ENCODE data around the gene CNTRL. TPM values are rescaled to one million over a fixed set of nuclear protein-coding genes. Genes with fewer than 3 reads are reported as not detected.
"Not testable (repeated sequence)": the region's sequence is repeated elsewhere in the genome, so short reads cannot be mapped to it uniquely, and the experiment has no call there.

The CNTRL gene
- 10 to 100 TPM in 1 of 4 donors, 1 to 10 TPM in 3; 1.9 to 14.4 (median 4.5) TPM for polyA plus RNA-seq
- long read RNA-seq, donor 1, partial matches to known transcripts = 7 of 7 reads
- long read RNA-seq, donor 1, other reads (novel, unspliced or antisense) = 0 of 7 reads
- long read RNA-seq, donor 2 = 0 reads
- long read RNA-seq, donor 3 = 0 reads
- long read RNA-seq, donor 4 = 0 reads
- long read RNA-seq, donor 5 = 0 reads
- long read RNA-seq, donor 6 = 0 reads
- long read RNA-seq, donor 7 = 0 reads
- long read RNA-seq, donor 8 = 0 reads
- long read RNA-seq, donor 9 = 0 reads
- long read RNA-seq, donor 10, partial matches to known transcripts = 8 of 8 reads
- long read RNA-seq, donor 10, other reads (novel, unspliced or antisense) = 0 of 8 reads

- H3K4me1 ChIP-seq (ENCODE audit: control insufficient read depth in 3 of 3, insufficient read depth in 2 of 3, low read depth in 1 of 3, low read length in 2 of 3) = peaks cover 0 to 6% (median 4%) of the 10 kb centered on the region in 3 donors
- 0 to 1% (median 0%) methylated on average over 81 to 85 of the region's 85 CpGs for WGBS, 3 donors
- H3K36me3 ChIP-seq (ENCODE audit: control insufficient read depth in 3 of 3, insufficient read depth in 2 of 3, low read depth in 1 of 3, low read length in 3 of 3) = no peaks in the 10 kb centered on the region
- peak within 1 kb of the TSS; percentile 63 to 88 (median 80) for H3K4me3 ChIP-seq (ENCODE audit: low read depth in 1 of 3, low read length in 3 of 3)
- no peaks in the 10 kb centered on the region for H3K27me3 ChIP-seq (ENCODE audit: control insufficient read depth in 3 of 3, insufficient read depth in 3 of 3, low read length in 3 of 3)
- DNase-seq (peak; percentile 73 to 93), FAIRE-seq (no peak)
- peak within 1 kb of the TSS; percentile 47 to 90 (median 85) for H3K27ac ChIP-seq (ENCODE audit: low read depth in 1 of 3, low read length in 2 of 3)
- H3K9me3 ChIP-seq (ENCODE audit: control insufficient read depth in 2 of 2, insufficient read depth in 1 of 2, low read depth in 1 of 2, low read length in 1 of 2) = no peaks in the 10 kb centered on the region
Measured at GRCh38 chr9:121074370-121075250, at the start of gene CNTRL. CNTRL (plus strand) TSS chr9:121074955; CDS start chr9:121088327, 13,372 bp downstream.

- peak overlapping the region in 1 of 3 donors; percentile 44 for H3K27ac ChIP-seq (ENCODE audit: low read depth in 1 of 3, low read length in 2 of 3)
- no peaks in the 10 kb centered on the region for H3K4me1 ChIP-seq (ENCODE audit: control insufficient read depth in 3 of 3, insufficient read depth in 2 of 3, low read depth in 1 of 3, low read length in 2 of 3)
- no peak overlapping the region for H3K4me3 ChIP-seq (ENCODE audit: low read depth in 1 of 3, low read length in 3 of 3)
- FAIRE-seq (no peak), DNase-seq (peak in 1 of 2 donors; percentile 15)
- H3K27me3 ChIP-seq (ENCODE audit: control insufficient read depth in 3 of 3, insufficient read depth in 3 of 3, low read length in 3 of 3) = no peaks in the 10 kb centered on the region
- 36 to 69% (median 56%) methylated on average over 3 of the region's 3 CpGs for WGBS, 3 donors
- H3K9me3 ChIP-seq (ENCODE audit: control insufficient read depth in 2 of 2, insufficient read depth in 1 of 2, low read depth in 1 of 2, low read length in 1 of 2) = peaks cover 0 to 2% of the 10 kb centered on the region in 2 donors
- peaks cover 0 to 9% (median under 1%) of the 10 kb centered on the region in 3 donors for H3K36me3 ChIP-seq (ENCODE audit: control insufficient read depth in 3 of 3, insufficient read depth in 2 of 3, low read depth in 1 of 3, low read length in 3 of 3)
Measured at GRCh38 chr9:121026260-121026691, 48.5 kb upstream of the CNTRL start.

- H3K36me3 ChIP-seq (ENCODE audit: control insufficient read depth in 3 of 3, insufficient read depth in 2 of 3, low read depth in 1 of 3, low read length in 3 of 3) = peaks cover 0 to 7% (median 0%) of the 10 kb centered on the region in 3 donors
- H3K4me3 ChIP-seq (ENCODE audit: low read depth in 1 of 3, low read length in 3 of 3) = no peak overlapping the region
- H3K27me3 ChIP-seq (ENCODE audit: control insufficient read depth in 3 of 3, insufficient read depth in 3 of 3, low read length in 3 of 3) = no peaks in the 10 kb centered on the region
- DNase-seq = peak; percentile 41 to 83
- FAIRE-seq = no peak
- peak overlapping the region in 1 of 3 donors; percentile 44 for H3K27ac ChIP-seq (ENCODE audit: low read depth in 1 of 3, low read length in 2 of 3)
- no peaks in the 10 kb centered on the region for H3K4me1 ChIP-seq (ENCODE audit: control insufficient read depth in 3 of 3, insufficient read depth in 2 of 3, low read depth in 1 of 3, low read length in 2 of 3)
- peaks cover 0 to 2% of the 10 kb centered on the region in 2 donors for H3K9me3 ChIP-seq (ENCODE audit: control insufficient read depth in 2 of 2, insufficient read depth in 1 of 2, low read depth in 1 of 2, low read length in 1 of 2)
Measured at GRCh38 chr9:121026768-121027167, 48.0 kb upstream of the CNTRL start.

GRCh38 chr9:121028285-121028684 is 46.5 kb upstream of the CNTRL start:
- H3K4me1 ChIP-seq (ENCODE audit: control insufficient read depth in 3 of 3, insufficient read depth in 2 of 3, low read depth in 1 of 3, low read length in 2 of 3); H3K27me3 ChIP-seq (ENCODE audit: control insufficient read depth in 3 of 3, insufficient read depth in 3 of 3, low read length in 3 of 3); H3K27ac ChIP-seq (ENCODE audit: low read depth in 1 of 3, low read length in 2 of 3); H3K36me3 ChIP-seq (ENCODE audit: control insufficient read depth in 3 of 3, insufficient read depth in 2 of 3, low read depth in 1 of 3, low read length in 3 of 3); H3K4me3 ChIP-seq (ENCODE audit: low read depth in 1 of 3, low read length in 3 of 3); DNase-seq; H3K9me3 ChIP-seq (ENCODE audit: control insufficient read depth in 2 of 2, insufficient read depth in 1 of 2, low read depth in 1 of 2, low read length in 1 of 2); FAIRE-seq: not testable (repeated sequence)
- WGBS, 3 donors = 74 to 86% (median 82%) methylated on average over 4 of the region's 4 CpGs

GRCh38 chr9:121029469-121029868 is 45.3 kb upstream of the CNTRL start:
- WGBS, 3 donors = 25 to 61% (median 32%) methylated on average over 1 of the region's 1 CpG
- Histone ChIP-seq H3K9me3 (ENCODE audit: control insufficient read depth in 2 of 2, insufficient read depth in 1 of 2, low read depth in 1 of 2, low read length in 1 of 2) (peaks cover 0 to 2% of the 10 kb centered on the region in 2 donors), H3K4me1 (ENCODE audit: control insufficient read depth in 3 of 3, insufficient read depth in 2 of 3, low read depth in 1 of 3, low read length in 2 of 3) (no peaks in the 10 kb centered on the region), H3K36me3 (ENCODE audit: control insufficient read depth in 3 of 3, insufficient read depth in 2 of 3, low read depth in 1 of 3, low read length in 3 of 3) (peaks cover 0 to 4% (median 0%) of the 10 kb centered on the region in 3 donors), H3K27me3 (ENCODE audit: control insufficient read depth in 3 of 3, insufficient read depth in 3 of 3, low read length in 3 of 3) (no peaks in the 10 kb centered on the region), H3K27ac (ENCODE audit: low read depth in 1 of 3, low read length in 2 of 3) (no peak overlapping the region), H3K4me3 (ENCODE audit: low read depth in 1 of 3, low read length in 3 of 3) (no peak overlapping the region)
- DNase-seq = no peak
- FAIRE-seq = no peak

GRCh38 chr9:121034529-121034928 is 40.2 kb upstream of the CNTRL start:
- no peak for FAIRE-seq
- 46 to 65% (median 56%) methylated on average over 2 of the region's 2 CpGs for WGBS, 3 donors
- H3K4me1 ChIP-seq (ENCODE audit: control insufficient read depth in 3 of 3, insufficient read depth in 2 of 3, low read depth in 1 of 3, low read length in 2 of 3) = no peaks in the 10 kb centered on the region
- no peak overlapping the region for H3K27ac ChIP-seq (ENCODE audit: low read depth in 1 of 3, low read length in 2 of 3)
- peaks cover 0 to 12% (median 2%) of the 10 kb centered on the region in 3 donors for H3K36me3 ChIP-seq (ENCODE audit: control insufficient read depth in 3 of 3, insufficient read depth in 2 of 3, low read depth in 1 of 3, low read length in 3 of 3)
- H3K9me3 ChIP-seq (ENCODE audit: control insufficient read depth in 2 of 2, insufficient read depth in 1 of 2, low read depth in 1 of 2, low read length in 1 of 2) = no peaks in the 10 kb centered on the region
- peak in 1 of 2 donors; percentile 11 for DNase-seq
- H3K4me3 ChIP-seq (ENCODE audit: low read depth in 1 of 3, low read length in 3 of 3) = no peak overlapping the region
- H3K27me3 ChIP-seq (ENCODE audit: control insufficient read depth in 3 of 3, insufficient read depth in 3 of 3, low read length in 3 of 3) = no peaks in the 10 kb centered on the region

GRCh38 chr9:121035717-121036116 is 39.0 kb upstream of the CNTRL start:
- not testable (repeated sequence) for FAIRE-seq

GRCh38 chr9:121038362-121038761 is 36.4 kb upstream of the CNTRL start:
- Histone ChIP-seq H3K36me3 (ENCODE audit: control insufficient read depth in 3 of 3, insufficient read depth in 2 of 3, low read depth in 1 of 3, low read length in 3 of 3) (peaks cover 0 to 8% (median 2%) of the 10 kb centered on the region in 3 donors), H3K4me3 (ENCODE audit: low read depth in 1 of 3, low read length in 3 of 3) (no peak overlapping the region), H3K4me1 (ENCODE audit: control insufficient read depth in 3 of 3, insufficient read depth in 2 of 3, low read depth in 1 of 3, low read length in 2 of 3) (no peaks in the 10 kb centered on the region), H3K27ac (ENCODE audit: low read depth in 1 of 3, low read length in 2 of 3) (no peak overlapping the region), H3K9me3 (ENCODE audit: control insufficient read depth in 2 of 2, insufficient read depth in 1 of 2, low read depth in 1 of 2, low read length in 1 of 2) (no peaks in the 10 kb centered on the region), H3K27me3 (ENCODE audit: control insufficient read depth in 3 of 3, insufficient read depth in 3 of 3, low read length in 3 of 3) (no peaks in the 10 kb centered on the region)
- FAIRE-seq = no peak
- 82 to 86% (median 84%) methylated on average over 2 of the region's 2 CpGs for WGBS, 3 donors
- DNase-seq = no peak

More at GRCh38 chr9:121035717-121036116, 39.0 kb upstream of the CNTRL start:
- not testable (repeated sequence) for H3K4me1 ChIP-seq (ENCODE audit: control insufficient read depth in 3 of 3, insufficient read depth in 2 of 3, low read depth in 1 of 3, low read length in 2 of 3); H3K9me3 ChIP-seq (ENCODE audit: control insufficient read depth in 2 of 2, insufficient read depth in 1 of 2, low read depth in 1 of 2, low read length in 1 of 2); H3K27me3 ChIP-seq (ENCODE audit: control insufficient read depth in 3 of 3, insufficient read depth in 3 of 3, low read length in 3 of 3); H3K27ac ChIP-seq (ENCODE audit: low read depth in 1 of 3, low read length in 2 of 3); H3K4me3 ChIP-seq (ENCODE audit: low read depth in 1 of 3, low read length in 3 of 3); DNase-seq; H3K36me3 ChIP-seq (ENCODE audit: control insufficient read depth in 3 of 3, insufficient read depth in 2 of 3, low read depth in 1 of 3, low read length in 3 of 3)

Measured in small intestine (tissue), 16 donors.